ENCODE results near the gene ANKRD35.

ANKRD35 gene

GRCh38 chr1:145895471-145895870, 9.8 kb upstream of the ANKRD35 start:
- no peak for DNase-seq
- Histone ChIP-seq H3K27me3 (replicated peaks) (no peaks in the 10 kb centered on the region), H3K4me3 (ENCODE audit: low read depth, low read length) (no peak overlapping the region), H3K27ac (no peak overlapping the region), H3K36me3 (replicated peaks) (no peaks in the 10 kb centered on the region)
- in situ Hi-C loops (cut with HindIII; ENCODE audit: low pct_ligation_motif_present, low sequenced_read_pairs) = no loop called here
- TF ChIP-seq CTCF (IDR thresholded peaks at IDR 0.05; ENCODE audit: low read depth, low read length, missing control alignments) = no peak

- Histone ChIP-seq H3K27me3 (replicated peaks) (no peaks in the 10 kb centered on the region), H3K36me3 (replicated peaks) (no peaks in the 10 kb centered on the region), H3K4me3 (ENCODE audit: low read depth, low read length) (no peak overlapping the region), H3K27ac (no peak overlapping the region)
- no peak for DNase-seq
- in situ Hi-C loops (cut with HindIII; ENCODE audit: low pct_ligation_motif_present, low sequenced_read_pairs) = no loop called here
- no peak for TF ChIP-seq CTCF (IDR thresholded peaks at IDR 0.05; ENCODE audit: low read depth, low read length, missing control alignments)
These were observed 7.8 kb upstream of the ANKRD35 start for GRCh38 chr1:145893306-145894055.

- Histone ChIP-seq H3K27me3 (replicated peaks) (no peaks in the 10 kb centered on the region), H3K36me3 (replicated peaks) (no peaks in the 10 kb centered on the region), H3K27ac (peak overlapping the region; percentile 76), H3K4me3 (ENCODE audit: low read depth, low read length) (no peak overlapping the region)
- DNase-seq = no peak
- in situ Hi-C loops (cut with HindIII; ENCODE audit: low pct_ligation_motif_present, low sequenced_read_pairs) = no loop called here
- no peak for TF ChIP-seq CTCF (IDR thresholded peaks at IDR 0.05; ENCODE audit: low read depth, low read length, missing control alignments)
These were observed 6.9 kb upstream of the ANKRD35 start for GRCh38 chr1:145892486-145893087.

GRCh38 chr1:145891587-145892485, 6.2 kb upstream of the ANKRD35 start:
- peak; percentile 94 for TF ChIP-seq CTCF (IDR thresholded peaks at IDR 0.05; ENCODE audit: low read depth, low read length, missing control alignments)
- Histone ChIP-seq H3K27ac (peak overlapping the region; percentile 76), H3K27me3 (replicated peaks) (no peaks in the 10 kb centered on the region), H3K4me3 (ENCODE audit: low read depth, low read length) (no peak overlapping the region), H3K36me3 (replicated peaks) (no peaks in the 10 kb centered on the region)
- in situ Hi-C loops (cut with HindIII; ENCODE audit: low pct_ligation_motif_present, low sequenced_read_pairs) = no loop called here
- peak; percentile 98 for DNase-seq

GRCh38 chr1:145891143-145891542, 5.5 kb upstream of the ANKRD35 start:
- H3K27ac ChIP-seq = peak overlapping the region; percentile 23
- H3K27me3 ChIP-seq (replicated peaks) = no peaks in the 10 kb centered on the region
- in situ Hi-C loops (cut with HindIII; ENCODE audit: low pct_ligation_motif_present, low sequenced_read_pairs) = no loop called here
- no peaks in the 10 kb centered on the region for H3K36me3 ChIP-seq (replicated peaks)
- DNase-seq = peak; percentile 42
- no peak overlapping the region for H3K4me3 ChIP-seq (ENCODE audit: low read depth, low read length)
- no peak for TF ChIP-seq CTCF (IDR thresholded peaks at IDR 0.05; ENCODE audit: low read depth, low read length, missing control alignments)

Measured in brain microvascular endothelial cell (primary cell).